HG03280 (cell line): ENCODE data around the gene CDIP1.
"Not testable (repeated sequence)": the region's sequence is repeated elsewhere in the genome, so short reads cannot be mapped to it uniquely, and the experiment has no call there.

ENCODE experiments used
- ATAC-seq: cut with Tn5 transposase; IDR thresholded peaks from one replicate; pipeline ENCODE4 v1.9.1; 2021; ENCODE audit warnings: mild to moderate bottlenecking, moderate library complexity; ENCODE audit not compliant: unreplicated experiment

The CDIP1 gene

DNA sequence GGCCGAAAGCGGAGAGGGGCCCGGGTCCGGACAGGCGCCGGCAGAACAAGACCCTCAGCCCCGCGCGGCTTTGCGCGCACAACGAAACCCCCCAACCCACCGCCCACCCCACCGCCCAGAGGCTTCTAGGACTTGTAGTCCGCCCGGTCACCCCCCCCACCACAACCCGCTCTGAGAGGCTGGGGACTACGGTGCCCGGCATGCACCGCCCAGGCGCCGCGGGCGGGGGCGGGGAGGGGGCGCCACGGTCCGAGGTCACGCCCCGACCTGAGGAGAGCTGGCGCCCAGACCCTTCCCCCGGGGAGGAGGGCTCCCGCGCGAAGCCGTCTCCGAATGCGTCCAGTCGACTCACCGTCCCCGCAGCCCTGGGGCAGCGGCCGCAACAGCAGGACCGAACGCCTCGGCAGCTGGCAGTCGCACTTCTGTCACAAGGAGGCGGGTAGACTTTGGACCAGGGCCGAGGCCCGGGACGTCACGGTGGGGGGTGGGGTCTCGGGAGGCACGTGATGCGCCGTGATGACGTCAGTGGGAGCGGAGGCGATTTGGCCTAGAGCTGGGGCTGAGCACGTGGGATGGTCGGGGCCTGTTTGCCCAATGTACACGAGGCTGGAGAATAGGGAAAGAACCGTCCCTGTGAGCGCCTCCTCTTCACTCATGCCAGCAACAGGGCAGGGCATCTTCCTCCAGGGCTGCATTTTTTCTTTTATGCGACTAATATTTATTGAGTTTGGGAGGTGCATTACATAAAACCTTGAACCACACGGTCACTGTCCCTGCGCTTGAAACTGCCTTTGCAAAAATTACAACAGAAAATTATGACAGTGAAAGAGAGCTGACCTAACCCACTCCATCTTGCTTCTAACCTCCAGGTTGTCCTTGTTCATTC is at the start of gene CDIP1:
TSS of gene CDIP1 (minus strand) at position 424 of the 886 bp plus-strand sequence. CDS start 24,643 bp downstream, outside the sequence.
- ATAC-seq: peak; percentile 69

DNA sequence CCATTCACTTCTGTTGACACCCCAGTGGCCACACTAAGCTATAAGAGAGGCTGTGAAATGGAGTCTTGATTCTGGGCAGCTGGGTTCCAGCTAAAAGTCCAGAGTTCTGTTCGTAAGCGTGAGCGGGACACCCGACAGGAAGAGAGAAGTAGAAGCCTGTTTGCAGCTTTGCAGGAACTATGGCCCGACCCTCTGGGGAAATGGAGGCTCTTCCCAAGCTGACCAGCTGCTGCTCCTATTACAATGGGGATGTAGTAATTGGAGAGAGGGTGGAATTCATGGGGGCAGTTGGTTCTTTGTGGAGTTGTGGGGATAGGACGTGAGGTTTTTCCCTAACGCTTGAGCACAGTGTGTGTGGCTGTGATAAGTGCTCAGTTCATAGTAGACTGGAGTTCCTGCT is 47.7 kb upstream of the CDIP1 start:
- ATAC-seq: no peak

DNA sequence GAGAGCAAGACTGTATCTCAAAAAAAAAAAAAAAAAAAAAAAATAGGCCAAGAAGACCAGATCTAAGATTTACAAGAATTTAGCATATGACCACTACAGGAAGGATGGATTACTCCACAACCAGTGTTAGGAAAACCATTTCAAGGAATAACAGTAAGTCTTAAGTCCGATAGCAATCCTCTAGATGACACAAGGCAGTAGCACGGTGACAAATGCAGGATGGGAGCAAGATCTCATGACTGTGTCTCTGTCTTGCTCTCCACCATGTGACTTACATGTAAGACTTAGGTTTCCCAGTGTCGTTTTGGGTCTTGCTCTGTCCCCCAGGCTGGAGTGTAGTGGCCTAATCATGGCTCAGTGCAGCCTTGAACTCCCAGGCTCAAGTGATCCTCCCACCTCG is 45.3 kb upstream of the CDIP1 start:
- ATAC-seq: no peak

DNA sequence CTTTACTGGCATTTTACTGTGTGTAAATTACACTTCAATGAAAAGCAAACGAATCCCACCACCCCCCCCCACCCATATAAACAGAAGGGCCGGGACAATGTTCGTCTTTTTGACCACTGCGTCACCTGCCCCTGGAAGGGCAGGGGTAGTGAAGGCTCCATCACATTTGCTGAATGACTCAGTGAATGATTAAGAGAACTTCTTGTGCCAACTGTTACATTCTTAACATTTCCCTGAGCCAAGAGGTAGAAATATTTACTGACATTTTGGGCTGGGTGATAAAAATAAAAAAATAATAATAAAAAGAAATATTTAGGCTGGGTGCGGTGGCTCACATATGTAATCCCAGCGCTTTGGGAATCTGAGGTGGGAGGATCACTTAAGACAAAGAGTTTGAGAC is 41.7 kb upstream of the CDIP1 start:
- ATAC-seq: no peak

DNA sequence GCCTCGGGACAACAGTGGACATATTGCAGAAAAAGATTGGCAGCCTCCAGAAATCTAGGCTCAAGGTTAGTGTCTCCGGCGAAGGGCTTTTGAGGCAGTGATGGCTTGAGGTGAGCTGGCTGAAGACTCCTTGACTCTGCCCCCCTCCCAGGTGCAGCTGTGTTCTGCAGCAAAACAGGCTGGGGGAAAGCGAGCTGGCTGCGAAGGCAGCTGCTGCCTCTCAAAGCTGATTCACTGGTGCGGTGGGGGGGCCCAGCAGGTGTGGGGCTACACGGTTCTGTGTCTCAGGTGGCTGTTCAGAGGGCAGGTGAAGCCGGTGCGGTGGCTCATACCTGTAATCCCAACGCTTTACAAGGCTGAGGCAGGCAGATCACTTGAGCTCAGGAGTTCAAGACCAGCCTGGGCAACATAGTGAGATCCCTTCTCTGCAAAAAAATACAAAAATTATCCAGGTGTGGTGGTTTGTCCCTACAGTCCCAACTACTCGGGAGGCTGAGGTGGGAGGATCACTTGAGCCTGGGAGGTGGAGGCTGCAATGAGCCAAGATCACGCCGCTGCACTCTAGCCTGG is 40.5 kb upstream of the CDIP1 start:
- ATAC-seq: no peak

DNA sequence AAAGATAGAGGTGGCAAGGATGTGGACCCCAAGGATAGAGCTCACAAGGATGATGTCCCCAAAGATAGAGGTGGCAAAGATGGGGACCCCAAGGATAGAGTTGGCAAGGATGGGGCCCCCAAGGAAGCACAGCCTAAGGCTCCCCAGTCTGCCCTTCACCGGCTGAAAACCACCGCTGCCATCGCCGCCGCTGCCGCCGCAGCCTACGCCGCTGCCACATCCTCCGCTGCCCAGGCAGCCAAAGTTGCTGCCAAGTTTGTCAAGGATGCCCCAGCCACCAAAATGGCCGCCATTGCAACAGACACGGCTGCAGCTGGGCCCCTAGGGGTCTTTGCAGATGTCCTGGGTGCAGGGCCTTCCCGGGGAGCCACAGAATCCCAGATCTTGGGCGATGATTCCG is 37.4 kb upstream of the CDIP1 start:
- no peak for ATAC-seq

DNA sequence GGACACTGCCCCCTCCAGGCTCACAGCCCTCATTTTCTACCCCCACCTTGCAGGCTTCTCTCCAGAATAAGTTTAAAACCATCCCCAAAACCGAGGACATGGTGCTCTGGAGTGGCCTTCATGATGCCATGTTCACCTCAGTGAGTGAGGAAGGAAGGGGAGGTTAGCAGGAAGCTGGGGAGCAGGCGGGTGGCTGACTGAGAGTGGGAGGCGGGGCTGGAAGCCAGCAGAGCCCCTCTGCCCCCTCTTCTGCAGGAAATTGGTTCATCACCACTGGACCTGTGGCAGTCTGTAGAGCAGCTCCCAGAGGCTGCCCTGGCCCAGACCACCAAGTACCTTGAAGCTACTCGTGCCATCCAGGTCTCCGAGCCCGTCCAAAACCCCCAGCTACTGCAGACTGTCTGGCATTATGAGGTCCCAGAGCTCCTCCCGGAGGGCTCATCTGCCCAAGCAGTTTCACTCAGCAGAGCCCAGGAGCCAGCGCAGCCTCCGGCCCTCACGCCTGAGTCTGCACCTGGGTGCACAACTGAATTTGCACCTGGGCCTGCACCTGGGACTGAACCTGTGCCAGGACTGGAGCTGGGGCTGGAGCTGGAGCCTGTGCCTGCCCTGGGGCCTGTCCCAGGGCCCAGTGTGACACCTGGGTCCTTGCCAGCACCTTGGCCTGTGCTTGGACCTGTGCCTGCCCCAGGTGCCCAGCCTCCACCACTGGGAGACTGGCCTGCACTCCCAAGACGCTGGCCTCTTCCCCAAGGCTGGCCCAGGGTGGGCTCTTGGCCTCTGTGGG is 36.5 kb upstream of the CDIP1 start:
- no peak for ATAC-seq

DNA sequence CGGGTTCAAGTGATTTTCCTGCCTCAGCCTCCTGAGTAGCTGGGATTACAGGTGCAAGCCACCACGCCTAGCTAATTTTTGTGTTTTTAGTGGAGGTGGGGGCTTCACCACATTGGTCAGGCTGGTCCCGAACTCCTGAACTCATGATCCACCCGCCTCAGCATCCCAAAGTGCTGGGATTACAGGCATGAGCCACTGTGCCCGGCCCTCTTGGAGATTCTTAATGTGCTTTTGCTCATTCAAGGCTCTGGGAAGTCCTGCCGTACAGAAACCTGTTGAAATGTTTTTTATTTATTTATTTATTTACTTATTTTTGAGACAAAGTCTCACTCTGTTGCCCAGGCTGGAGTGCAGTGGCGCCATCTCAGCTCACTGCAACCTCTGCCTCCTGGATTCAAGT is 35.4 kb upstream of the CDIP1 start:
- not testable (repeated sequence) for ATAC-seq

DNA sequence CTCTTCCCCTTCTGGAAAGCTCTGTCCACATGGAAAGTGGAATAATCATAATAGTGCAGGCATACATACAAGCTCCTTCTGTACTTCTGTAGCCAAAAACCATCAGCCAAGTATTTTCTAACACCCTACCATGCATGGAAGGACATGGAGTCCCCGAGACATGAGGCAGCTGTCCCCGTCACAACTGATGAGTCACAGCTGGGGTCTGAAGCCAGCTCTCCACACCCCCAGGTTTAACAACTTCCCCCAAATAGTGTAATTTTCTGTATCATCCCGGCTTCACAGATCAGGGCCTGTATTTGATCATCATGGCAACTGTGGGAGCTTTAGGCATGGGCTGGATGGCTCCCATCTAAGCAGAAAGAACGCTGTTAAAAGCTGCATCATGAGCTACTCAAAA is 34.1 kb upstream of the CDIP1 start:
- ATAC-seq: no peak

DNA sequence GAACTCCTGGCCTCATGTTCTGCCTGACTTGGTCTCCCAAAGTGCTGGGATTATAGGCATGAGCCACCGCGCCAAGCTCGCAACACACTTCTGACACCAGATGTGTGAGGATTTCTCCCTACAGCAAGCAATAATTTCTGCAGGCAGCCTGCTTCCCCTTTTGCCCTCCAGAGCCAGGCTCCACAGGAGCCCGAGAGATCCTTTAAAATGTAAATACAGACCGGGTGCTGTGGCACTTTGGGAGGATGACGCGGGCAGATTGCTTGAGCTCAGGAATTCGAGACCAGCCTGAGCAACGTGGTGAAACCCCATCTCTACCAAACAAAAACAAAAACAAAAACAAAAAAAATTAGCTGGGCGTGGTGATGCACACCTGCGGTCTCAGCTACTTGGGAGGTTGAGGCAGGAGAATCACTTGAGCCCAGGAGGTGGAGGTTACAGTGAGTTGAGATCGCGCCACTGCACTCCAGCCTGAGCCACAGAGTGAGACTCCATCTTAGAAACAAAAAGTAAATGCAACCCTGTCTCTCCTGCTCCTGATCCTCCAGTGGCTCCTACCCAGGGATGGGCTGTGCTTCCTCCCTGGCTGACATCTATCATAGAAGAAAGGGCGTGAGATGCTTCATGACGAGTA is 32.2 kb upstream of the CDIP1 start:
- ATAC-seq: no peak

DNA sequence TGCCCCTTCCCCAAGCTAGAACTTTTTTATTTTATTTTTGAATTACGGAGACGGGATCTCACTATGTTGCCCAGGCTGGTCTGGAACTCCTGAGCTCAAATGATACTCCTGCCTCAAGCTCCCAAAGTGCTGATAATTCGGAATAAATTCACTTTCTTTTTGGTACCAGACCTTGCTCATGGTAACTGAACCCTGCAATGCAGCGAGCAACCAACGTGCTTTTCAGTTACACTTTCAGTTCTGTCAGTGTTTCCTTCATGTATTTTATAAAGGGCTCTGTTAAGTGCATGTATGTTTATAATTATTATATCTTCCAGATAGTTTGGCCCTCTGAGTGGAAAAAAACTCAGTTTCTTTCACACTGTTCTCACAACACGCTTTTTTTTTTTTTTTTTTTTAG is 31.5 kb upstream of the CDIP1 start:
- no peak for ATAC-seq

DNA sequence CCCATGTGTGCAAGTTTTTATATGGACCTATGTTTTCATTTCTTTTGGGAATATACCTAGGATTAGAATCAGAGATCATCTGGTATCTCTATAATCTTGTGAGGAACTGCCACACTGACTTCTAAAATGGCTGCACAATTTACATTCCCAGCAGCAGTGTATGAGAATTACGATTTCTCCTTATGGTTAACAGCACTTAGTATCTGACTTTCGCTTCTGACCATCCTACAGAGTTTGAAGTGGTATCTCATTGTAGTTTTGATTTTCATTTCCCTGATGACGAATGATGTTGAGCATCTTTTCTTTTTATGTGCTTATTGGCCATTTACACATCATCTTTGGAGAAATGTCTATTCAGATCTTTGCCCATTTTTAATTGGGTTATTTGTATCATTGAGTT is 27.6 kb upstream of the CDIP1 start:
- no peak for ATAC-seq

DNA sequence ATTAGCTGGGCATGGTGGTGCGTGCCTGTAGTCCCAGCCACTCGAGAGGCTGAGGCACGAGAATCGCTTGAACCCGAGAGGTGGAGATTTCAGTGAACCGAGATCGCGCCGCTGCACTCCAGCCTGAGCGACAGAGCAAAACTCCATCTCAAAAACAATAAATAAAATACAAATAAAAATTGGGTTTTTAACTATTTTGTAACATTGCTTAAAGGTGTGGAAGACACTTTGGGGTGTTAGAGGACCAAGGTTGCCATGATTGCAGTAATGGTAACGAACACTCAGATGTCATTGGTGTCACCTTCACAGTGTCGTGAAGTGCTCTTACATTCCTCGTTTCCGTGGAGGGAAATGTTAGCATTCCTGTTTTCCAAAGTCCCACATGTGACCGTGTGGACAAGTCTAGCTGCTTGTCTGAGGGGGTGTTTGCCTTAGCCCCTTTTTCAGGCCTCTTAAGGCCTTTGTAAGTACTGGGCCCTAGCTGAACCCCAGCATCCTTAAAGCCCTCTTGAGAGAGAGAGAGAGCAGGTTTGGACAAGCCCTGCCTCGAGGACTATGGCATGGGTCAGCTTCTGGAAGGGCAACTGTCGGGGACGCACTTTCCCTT is 26.2 kb upstream of the CDIP1 start:
- no peak for ATAC-seq

DNA sequence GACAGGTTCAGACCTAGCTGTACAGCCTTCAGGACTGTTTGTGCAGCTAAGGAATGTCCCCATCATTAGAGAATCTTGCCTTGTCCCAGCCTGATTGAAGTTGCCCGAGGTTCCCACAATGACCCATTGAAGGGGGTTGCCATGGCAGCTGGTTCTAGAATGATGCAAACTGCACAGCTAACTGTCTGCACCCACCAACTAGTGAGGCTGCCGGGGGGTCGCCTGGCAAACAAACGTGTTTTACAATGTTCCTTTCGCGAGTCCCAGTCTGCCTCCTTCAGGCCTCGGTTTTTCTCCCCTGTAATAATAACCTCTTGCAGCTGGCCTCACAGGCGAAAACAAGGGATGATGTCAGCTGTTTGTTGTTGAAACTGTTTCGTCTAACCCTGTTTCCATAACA is 23.0 kb upstream of the CDIP1 start:
- ATAC-seq: no peak

DNA sequence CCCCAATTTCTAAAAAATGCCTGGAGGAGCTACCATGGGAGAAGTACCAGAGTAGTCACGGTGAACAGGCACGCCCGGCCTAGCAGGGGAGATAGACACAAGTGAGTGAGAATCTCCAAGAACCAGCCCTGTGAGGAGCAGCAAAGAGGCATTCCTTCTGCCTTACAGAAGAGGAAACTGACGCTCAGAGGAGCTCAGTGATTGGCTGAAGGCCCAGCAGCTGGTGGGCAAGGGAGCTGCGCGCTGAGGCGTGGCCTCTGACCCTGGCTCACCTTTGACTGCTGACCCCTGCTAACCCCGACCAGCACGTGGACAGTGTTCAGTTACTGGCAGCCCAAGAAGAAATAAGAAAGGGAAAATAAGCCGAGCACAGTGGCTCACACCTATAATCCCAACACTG is 19.4 kb upstream of the CDIP1 start:
- ATAC-seq: no peak

DNA sequence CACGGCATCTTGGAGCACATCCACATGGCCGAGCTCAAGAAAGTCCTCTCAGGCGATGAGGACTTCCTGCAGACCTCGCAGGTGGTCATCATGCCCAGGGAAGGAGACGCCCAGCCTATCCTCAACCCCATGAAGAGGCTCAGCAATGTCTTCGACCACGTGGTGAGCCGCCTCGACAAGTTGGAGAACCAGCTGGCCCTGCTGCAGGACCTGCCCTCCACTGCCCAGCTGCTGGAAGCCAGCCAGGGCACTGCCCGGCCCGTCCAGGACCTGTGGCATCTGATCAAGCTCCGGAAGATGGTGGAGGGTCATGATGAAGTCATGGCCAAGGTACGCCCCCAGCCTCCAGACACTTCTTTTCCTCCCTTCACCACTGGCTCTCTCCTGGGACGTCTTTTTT is 18.0 kb upstream of the CDIP1 start:
- ATAC-seq: no peak

DNA sequence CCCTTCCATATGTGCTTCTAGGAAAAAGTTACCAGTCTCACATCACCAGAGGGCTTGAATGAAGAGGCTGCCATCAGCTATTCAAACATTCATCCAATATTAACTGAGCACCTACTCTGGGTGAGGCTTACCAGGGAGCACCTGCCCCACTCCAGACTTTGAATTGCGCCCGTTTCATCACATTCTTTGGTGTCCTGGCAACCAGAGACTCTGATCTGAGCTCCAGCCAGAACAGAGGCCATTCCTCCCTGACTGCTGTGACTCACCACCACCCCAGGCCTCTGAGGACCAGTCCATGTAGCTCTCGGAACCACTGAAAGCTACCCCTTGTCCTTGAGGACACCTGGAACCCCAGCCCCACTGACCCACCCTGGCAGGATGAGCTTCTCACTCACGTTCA is 17.5 kb upstream of the CDIP1 start, which contains the start of gene C16orf96:
TSS of gene C16orf96 (plus strand) at position 229 of the 400 bp plus-strand sequence. CDS start at position 379, 150 bp downstream.
- no peak for ATAC-seq

DNA sequence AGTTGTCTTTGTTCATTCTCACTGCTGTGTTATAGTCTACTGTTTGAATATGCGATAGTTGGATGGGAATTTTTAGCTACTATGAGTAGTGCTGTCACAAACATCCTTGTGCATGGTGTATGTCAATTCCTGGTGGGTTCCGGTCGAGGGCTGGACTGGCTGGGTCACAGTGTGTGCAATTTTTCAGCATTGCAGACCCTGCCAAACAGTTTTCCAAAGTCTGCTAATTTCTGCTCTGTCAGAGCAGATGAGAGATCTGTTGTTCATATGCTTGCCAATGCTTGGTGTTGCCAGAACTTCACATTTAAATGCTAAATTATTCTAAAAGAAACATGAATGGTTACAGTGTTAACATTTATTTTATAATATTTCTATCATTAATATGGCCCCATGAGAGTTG is 14.0 kb upstream of the CDIP1 start:
- ATAC-seq: no peak

DNA sequence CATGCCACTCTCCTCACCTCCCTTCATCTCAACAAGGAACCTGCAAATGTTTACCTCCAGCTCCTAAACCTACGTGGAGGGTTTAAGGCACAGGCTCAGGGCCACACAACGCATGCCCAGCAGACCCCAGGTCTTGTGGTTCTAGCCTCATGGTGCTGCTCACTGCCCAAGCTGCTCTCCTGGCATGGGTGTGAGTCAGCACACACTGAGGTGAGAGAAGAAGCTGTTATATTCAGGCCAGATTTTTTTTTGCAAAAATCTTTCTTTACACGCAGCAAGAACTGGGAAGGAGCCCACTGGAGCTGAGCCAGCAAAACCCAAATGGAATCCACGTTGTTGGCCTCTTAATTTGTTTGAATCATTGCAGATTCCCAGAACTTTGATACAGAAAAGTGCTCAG is 12.0 kb upstream of the CDIP1 start:
- no peak for ATAC-seq

DNA sequence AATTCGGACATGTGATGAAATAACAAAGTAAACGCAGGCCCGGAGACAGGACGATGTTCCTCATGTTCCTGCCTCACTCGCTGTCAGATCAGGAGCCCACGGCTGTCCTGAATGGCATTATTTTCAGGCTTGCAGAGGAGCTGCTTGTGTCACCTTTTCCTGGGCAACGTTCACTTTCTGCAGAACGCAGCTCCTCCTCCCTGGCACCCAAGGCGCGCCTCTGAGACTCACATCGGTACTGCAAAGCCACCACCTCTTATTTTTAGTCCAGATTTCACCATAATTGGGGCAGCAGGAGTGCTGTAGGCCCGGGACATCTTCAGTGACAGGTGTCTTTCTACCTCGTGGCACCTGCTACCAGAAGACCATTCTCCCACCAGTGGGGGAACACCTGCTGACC is 9.6 kb upstream of the CDIP1 start:
- ATAC-seq: no peak

DNA sequence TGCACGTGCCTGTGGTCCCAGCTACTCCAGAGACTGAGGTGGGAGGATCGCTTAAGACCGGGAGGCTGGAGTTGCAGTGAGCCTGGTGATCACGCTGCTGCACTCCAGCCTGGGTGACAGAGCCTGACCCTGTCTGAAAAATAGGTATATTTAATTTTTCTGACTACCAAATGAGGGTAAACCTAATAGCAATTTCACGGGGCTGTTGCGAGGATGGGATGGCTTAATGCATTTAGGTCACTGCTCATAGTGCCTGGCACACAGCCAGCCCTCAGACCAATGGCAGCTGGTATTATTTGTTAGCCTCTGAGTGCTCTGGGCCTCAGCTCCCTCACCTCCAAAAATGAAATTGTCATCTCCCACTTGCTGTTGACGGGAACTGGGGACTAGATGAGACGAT is 5.9 kb upstream of the CDIP1 start:
- no peak for ATAC-seq
